MCF 10A (cell line): ENCODE measurements around the gene IFIT1B. TPM values are rescaled to one million over a fixed set of nuclear protein-coding genes. Genes with fewer than 3 reads are reported as not detected.
"Not testable (repeated sequence)": the region's sequence is repeated elsewhere in the genome, so short reads cannot be mapped to it uniquely, and the experiment has no call there.

ENCODE experiments used
- BruUV-seq: library from RNA; stranded (reverse); fragments of 400-500 nt; replicated peaks from 2 replicates; lab custom pipeline; 2021; lab: Mats Ljungman, UMichigan
- CTCF ChIA-PET: fragments of 300-600 bp; sonication (Branson Sonifier 250); formaldehyde crosslinking; extraction: SDS; loops from one replicate; lab custom pipeline; 2021; ENCODE audit warnings: antibody characterized with exemption, inconsistent platforms; lab: Yijun Ruan, JAX
- POLR2A ChIA-PET: fragments of 300-600, 350-650 bp; sonication (Branson Sonifier 250); formaldehyde crosslinking; extraction: SDS; loops from one replicate; lab custom pipeline; 2020; ENCODE audit warnings: antibody characterized with exemption, inconsistent platforms; lab: Yijun Ruan, JAX
- DNase-seq: peaks from one replicate; pipeline ENCODE4 v3.0.0-alpha.2; 2018; ENCODE audit not compliant: unreplicated experiment
- H3K27ac Mint-ChIP-seq: one replicate; pipeline ENCODE4 v1.8.0; 2022; ENCODE audit warnings: mild to moderate bottlenecking, low read depth, mixed read lengths; ENCODE audit not compliant: unreplicated experiment
- H3K27me3 Mint-ChIP-seq: one replicate; pipeline ENCODE4 v1.8.0; 2022; ENCODE audit warnings: mixed read lengths; ENCODE audit not compliant: insufficient read depth, unreplicated experiment
- H3K36me3 Mint-ChIP-seq: one replicate; pipeline ENCODE4 v1.8.0; 2022; ENCODE audit warnings: mild to moderate bottlenecking, moderate library complexity, mixed read lengths; ENCODE audit not compliant: insufficient read depth, unreplicated experiment
- H3K4me1 Mint-ChIP-seq: one replicate; pipeline ENCODE4 v1.8.0; 2022; ENCODE audit warnings: mixed read lengths; ENCODE audit not compliant: insufficient read depth, unreplicated experiment
- H3K4me3 Mint-ChIP-seq: one replicate; pipeline ENCODE4 v1.8.0; 2022; ENCODE audit warnings: mild to moderate bottlenecking, moderate library complexity, mixed read lengths; ENCODE audit not compliant: unreplicated experiment
- H3K9me3 Mint-ChIP-seq: one replicate; pipeline ENCODE4 v1.8.0; 2022; ENCODE audit warnings: mixed read lengths; ENCODE audit not compliant: unreplicated experiment
- intact Hi-C: fragments of 100-400 bp; cut with micrococcal nuclease; formaldehyde crosslinking; loops from 2 replicates; pipeline ENCODE4 v1.14.1; 2022
- total RNA-seq: library from RNA; stranded (reverse); gene quantifications from 2 replicates; pipeline ENCODE4 v1.2.3, GENCODE V29; 2022
- TF ChIP-seq, protein P1 (sequence below): fragments of 200-600 bp; IDR thresholded peaks from one replicate; pipeline ENCODE4 v1.8.0; 2022; ENCODE audit warnings: antibody characterized with exemption, mild to moderate bottlenecking; ENCODE audit not compliant: unreplicated experiment

The IFIT1B gene
- total RNA-seq, 1 experiment from 2014 or later: not detected

DNA sequence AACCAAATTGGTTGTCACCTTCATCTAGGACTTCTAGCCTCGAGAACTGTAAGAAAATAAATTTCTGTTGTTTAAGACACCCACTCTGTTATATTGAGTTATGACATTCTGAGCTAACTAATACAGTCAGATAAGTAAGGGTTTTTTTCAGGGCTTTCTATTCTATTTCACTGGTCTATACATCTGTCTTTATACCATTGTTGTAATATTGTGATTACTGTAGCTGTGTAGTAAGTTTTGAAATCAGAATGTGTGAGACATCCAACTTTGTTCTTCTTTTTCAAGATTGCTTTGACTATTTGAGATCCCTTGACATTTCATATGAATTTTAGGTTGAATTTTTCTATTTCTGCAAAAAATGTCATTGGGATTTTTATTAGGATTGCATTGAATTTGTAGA, 22.1 kb downstream of the IFIT1B start:
- no TSS peak for BruUV-seq
- intact Hi-C loops: no loop called here
- no peak for DNase-seq
- ChIA-PET POLR2A (interaction anchor here (0.6 kb wide), 1 partner anchor 17 kb away, joined by 3 read pairs; no protein-coding TSS in a partner anchor), CTCF (interaction anchor here (1.0 kb wide), 1 partner anchor 30 kb away, joined by 3 read pairs; no protein-coding TSS in a partner anchor)
- Mint-ChIP-seq H3K27me3 (no peaks in the 10 kb centered on the region), H3K36me3 (no peaks in the 10 kb centered on the region), H3K27ac (no peak overlapping the region), H3K4me1 (no peaks in the 10 kb centered on the region), H3K9me3 (no peaks in the 10 kb centered on the region), H3K4me3 (no peak overlapping the region)
- TF ChIP-seq, protein P1, sequence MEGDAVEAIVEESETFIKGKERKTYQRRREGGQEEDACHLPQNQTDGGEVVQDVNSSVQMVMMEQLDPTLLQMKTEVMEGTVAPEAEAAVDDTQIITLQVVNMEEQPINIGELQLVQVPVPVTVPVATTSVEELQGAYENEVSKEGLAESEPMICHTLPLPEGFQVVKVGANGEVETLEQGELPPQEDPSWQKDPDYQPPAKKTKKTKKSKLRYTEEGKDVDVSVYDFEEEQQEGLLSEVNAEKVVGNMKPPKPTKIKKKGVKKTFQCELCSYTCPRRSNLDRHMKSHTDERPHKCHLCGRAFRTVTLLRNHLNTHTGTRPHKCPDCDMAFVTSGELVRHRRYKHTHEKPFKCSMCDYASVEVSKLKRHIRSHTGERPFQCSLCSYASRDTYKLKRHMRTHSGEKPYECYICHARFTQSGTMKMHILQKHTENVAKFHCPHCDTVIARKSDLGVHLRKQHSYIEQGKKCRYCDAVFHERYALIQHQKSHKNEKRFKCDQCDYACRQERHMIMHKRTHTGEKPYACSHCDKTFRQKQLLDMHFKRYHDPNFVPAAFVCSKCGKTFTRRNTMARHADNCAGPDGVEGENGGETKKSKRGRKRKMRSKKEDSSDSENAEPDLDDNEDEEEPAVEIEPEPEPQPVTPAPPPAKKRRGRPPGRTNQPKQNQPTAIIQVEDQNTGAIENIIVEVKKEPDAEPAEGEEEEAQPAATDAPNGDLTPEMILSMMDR: no peak

DNA sequence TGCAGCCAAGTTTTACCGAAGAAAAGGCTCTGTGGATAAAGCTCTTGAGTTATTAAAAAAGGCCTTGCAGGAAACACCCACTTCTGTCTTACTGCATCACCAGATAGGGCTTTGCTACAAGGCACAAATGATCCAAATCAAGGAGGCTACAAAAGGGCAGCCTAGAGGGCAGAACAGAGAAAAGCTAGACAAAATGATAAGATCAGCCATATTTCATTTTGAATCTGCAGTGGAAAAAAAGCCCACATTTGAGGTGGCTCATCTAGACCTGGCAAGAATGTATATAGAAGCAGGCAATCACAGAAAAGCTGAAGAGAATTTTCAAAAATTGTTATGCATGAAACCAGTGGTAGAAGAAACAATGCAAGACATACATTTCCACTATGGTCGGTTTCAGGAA, 25.2 kb downstream of the IFIT1B start:
- ChIA-PET POLR2A (interaction anchor here (1.4 to 2.3 kb wide), 2 partner anchors 10 to 11 kb away, joined by 4 to 6 read pairs; partner anchors contain the start of gene IFIT1), CTCF (interaction anchor here (0.6 to 0.8 kb wide), 2 partner anchors 10 to 11 kb away, joined by 3 to 4 read pairs; partner anchors contain the start of gene IFIT5)
- Mint-ChIP-seq H3K9me3 (no peaks in the 10 kb centered on the region), H3K36me3 (peaks cover 5% of the 10 kb centered on the region), H3K4me1 (no peaks in the 10 kb centered on the region), H3K27ac (no peak overlapping the region), H3K4me3 (no peak overlapping the region), H3K27me3 (no peaks in the 10 kb centered on the region)
- no TSS peak for BruUV-seq
- intact Hi-C loops: no loop called here
- TF ChIP-seq, protein P1: no peak
- DNase-seq: no peak

DNA sequence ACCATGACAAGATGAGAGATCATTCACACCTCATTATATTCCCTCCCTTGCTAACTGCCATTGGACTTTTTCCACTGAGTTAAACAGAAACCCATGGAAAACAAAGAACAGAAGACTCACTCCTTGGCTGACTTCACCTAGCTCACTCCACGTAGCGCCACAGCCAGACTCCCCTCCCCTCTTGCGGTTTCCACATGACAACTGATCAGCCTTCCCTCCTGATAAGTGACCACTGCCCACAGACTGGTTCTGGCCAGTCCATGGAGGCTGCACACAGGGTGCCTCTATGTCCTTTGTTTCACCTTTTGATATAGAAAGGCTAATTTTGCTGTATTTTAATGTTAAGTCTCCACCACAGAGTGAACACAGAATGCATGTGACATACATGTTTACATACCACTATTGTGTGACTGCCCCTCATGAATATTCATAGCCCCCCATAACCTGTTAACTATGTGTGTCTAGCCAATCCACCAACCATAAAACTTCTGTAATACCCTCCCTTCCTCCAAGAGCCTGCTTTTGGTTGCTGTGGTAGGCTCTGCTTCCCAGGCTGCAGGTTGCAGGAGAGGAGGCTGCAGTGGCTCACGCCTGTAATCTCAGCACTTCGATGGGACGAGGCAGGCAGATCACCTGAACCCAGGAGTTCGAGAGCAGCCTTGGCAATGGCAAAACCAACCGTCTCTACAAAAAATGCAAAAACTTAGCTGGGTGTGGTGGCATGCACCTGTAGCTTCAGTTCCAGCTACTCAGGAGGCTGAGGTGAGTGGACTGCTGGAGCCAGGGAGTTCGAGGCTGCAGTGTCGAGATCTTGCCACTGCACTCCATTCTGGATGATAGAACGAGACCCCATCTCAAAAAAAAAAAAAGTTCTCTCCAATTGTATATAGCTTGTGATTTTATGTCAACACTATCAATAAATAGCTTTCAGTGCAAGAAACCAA, 26.5 kb downstream of the IFIT1B start:
- Mint-ChIP-seq H3K9me3 (no peaks in the 10 kb centered on the region), H3K27me3 (no peaks in the 10 kb centered on the region), H3K36me3 (peaks cover 5% of the 10 kb centered on the region), H3K4me1 (no peaks in the 10 kb centered on the region), H3K27ac (no peak overlapping the region), H3K4me3 (no peak overlapping the region)
- intact Hi-C loops: no loop called here
- POLR2A ChIA-PET: interaction anchor here (2.3 kb wide), 1 partner anchor 11 kb away, joined by 6 read pairs; the partner anchor contains the start of gene IFIT1
- no TSS peak for BruUV-seq
- CTCF ChIA-PET: interaction anchor here (0.6 to 1.6 kb wide), 3 partner anchors 9 to 192 kb away, joined by 3 to 4 read pairs (median 3); partner anchors contain the start of gene IFIT5
- TF ChIP-seq, protein P1: no peak
- no peak for DNase-seq

DNA sequence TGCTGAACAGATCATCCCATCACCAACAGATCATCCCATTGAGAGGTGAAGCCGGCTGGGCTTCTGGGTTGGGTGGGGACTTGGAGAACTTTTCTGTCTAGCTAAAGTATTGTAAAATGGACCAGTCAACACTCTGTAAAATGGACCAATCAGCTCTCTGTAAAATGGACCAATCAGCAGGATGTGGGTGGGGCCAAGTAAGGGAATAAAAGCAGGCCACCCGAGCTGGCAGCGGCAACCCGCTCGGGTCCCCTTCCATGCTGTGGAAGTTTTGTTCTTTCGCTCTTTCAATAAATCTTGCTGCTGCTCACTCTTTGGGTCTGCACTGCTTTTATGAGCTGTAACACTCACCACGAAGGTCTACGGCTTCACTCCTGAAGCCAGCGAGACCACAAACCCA, 28.3 kb downstream of the IFIT1B start:
- DNase-seq, H3K9me3 Mint-ChIP-seq, H3K27me3 Mint-ChIP-seq, H3K27ac Mint-ChIP-seq, H3K36me3 Mint-ChIP-seq, BruUV-seq, intact Hi-C loops, H3K4me1 Mint-ChIP-seq, POLR2A ChIA-PET, H3K4me3 Mint-ChIP-seq: not testable (repeated sequence)
- CTCF ChIA-PET: interaction anchor here (0.8 kb wide), 1 partner anchor 157 kb away, joined by 3 read pairs; no protein-coding TSS in a partner anchor

DNA sequence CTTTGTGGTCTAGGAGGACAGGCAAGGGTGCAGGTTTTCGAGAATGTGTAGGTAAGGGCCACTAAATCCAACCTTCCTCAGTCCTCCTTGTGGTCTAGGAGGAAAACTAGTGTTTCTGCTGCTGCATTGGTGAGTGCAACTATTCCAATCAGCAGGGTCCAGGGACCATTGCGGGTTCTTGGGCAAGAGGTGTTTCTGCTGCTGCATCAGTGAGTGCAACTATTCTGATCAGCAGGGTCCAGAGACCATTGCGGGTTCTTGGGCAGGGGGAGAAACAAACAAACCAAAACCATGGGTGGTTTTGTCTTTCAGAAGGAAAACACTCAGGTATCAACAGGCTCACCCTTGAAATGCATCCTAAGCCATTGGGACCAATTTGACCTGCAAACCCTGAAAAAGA, 29.9 kb downstream of the IFIT1B start:
- BruUV-seq, H3K4me1 Mint-ChIP-seq, H3K36me3 Mint-ChIP-seq, H3K4me3 Mint-ChIP-seq, H3K27me3 Mint-ChIP-seq, intact Hi-C loops, DNase-seq, H3K27ac Mint-ChIP-seq, H3K9me3 Mint-ChIP-seq, CTCF ChIA-PET: not testable (repeated sequence)
- POLR2A ChIA-PET: interaction anchor here (0.9 kb wide), 1 partner anchor 16 kb away, joined by 3 read pairs; the partner anchor contains the start of gene IFIT1

DNA sequence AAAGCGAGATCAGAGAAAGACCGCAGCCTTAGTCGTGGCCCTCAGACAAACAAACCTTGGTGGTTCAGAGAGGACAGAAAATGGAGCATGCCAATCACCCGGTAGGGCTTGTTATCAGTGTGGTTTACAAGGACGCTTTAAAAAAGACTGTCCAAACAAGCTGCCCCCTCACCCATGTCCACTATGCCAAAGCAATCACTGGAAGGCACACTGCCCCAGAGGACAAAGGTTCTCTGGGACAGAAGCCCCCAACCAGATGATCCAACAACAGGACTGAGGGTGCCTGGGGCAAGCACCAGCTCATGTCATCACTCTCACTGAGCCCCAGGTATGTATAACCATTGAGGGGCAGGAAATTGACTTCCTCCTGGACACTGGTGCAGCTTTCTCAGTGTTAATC, 31.4 kb downstream of the IFIT1B start:
- H3K4me3 Mint-ChIP-seq, H3K36me3 Mint-ChIP-seq, H3K9me3 Mint-ChIP-seq, H3K27me3 Mint-ChIP-seq, intact Hi-C loops, DNase-seq, BruUV-seq, H3K4me1 Mint-ChIP-seq, H3K27ac Mint-ChIP-seq: not testable (repeated sequence)
- CTCF ChIA-PET: interaction anchor here (1.1 kb wide), 1 partner anchor 17 kb away, joined by 4 read pairs; the partner anchor contains the start of gene IFIT1
- POLR2A ChIA-PET: interaction anchor here (0.9 kb wide), 1 partner anchor 13 kb away, joined by 3 read pairs; no protein-coding TSS in a partner anchor
